Hepatocyte (in vitro differentiated cells): ENCODE data around the gene CNOT4. TPM values are rescaled to one million over a fixed set of nuclear protein-coding genes. Genes with fewer than 3 reads are reported as not detected.

Experiments
- DNase-seq: peaks from one replicate; pipeline ENCODE4 v3.0.0-alpha.2; 2016; ENCODE audit warnings: low spot score
- H2AFZ ChIP-seq: fragments of 200-600 bp; sonication (generic); 2 replicates; pipeline ENCODE4 v1.6.0; 2016; ENCODE audit warnings: antibody characterized with exemption, mild to moderate bottlenecking
- H3K27ac ChIP-seq: fragments of 200-600 bp; sonication (generic); 2 replicates; pipeline ENCODE4 v1.5.1; 2016; ENCODE audit warnings: mild to moderate bottlenecking
- H3K27me3 ChIP-seq: fragments of 200-600 bp; sonication (generic); 2 replicates; pipeline ENCODE4 v1.6.1; 2016
- H3K36me3 ChIP-seq: fragments of 200-600 bp; sonication (generic); replicated peaks from 2 replicates; pipeline ENCODE4 v1.5.1; 2016; ENCODE audit warnings: low read depth; ENCODE audit not compliant: insufficient read depth
- H3K4me1 ChIP-seq: fragments of 200-600 bp; sonication (generic); 2 replicates; pipeline ENCODE4 v1.5.1; 2016; ENCODE audit warnings: mild to moderate bottlenecking, moderate library complexity; ENCODE audit not compliant: insufficient read depth
- H3K4me2 ChIP-seq: fragments of 200-600 bp; sonication (generic); 2 replicates; pipeline ENCODE4 v1.6.0; 2016
- H3K4me3 ChIP-seq: fragments of 200-600 bp; sonication (generic); 2 replicates; pipeline ENCODE4 v1.5.1; 2016; ENCODE audit warnings: mild to moderate bottlenecking
- H3K79me2 ChIP-seq: fragments of 200-600 bp; sonication (generic); 2 replicates; pipeline ENCODE4 v1.6.0; 2017; ENCODE audit warnings: mild to moderate bottlenecking
- H3K9me2 ChIP-seq: fragments of 200-600 bp; sonication (generic); replicated peaks from 2 replicates; pipeline ENCODE4 v1.6.0; 2017; ENCODE audit warnings: mild to moderate bottlenecking; ENCODE audit not compliant: insufficient read depth
- H3K9me3 ChIP-seq: fragments of 200-600 bp; sonication (generic); 2 replicates; pipeline ENCODE4 v1.5.1; 2016; ENCODE audit warnings: low read depth, mild to moderate bottlenecking
- H4K20me1 ChIP-seq: fragments of 200-600 bp; sonication (generic); 2 replicates; pipeline ENCODE4 v1.6.0; 2016; ENCODE audit warnings: mild to moderate bottlenecking; ENCODE audit not compliant: insufficient read depth, poor library complexity, severe bottlenecking
- EZH2 ChIP-seq: fragments of 200-600 bp; sonication (generic); IDR thresholded peaks from 2 replicates; pipeline ENCODE4 v1.6.1; 2016; ENCODE audit warnings: antibody characterized with exemption, mild to moderate bottlenecking, borderline replicate concordance
- EZH2phosphoT487 ChIP-seq: fragments of 200-600 bp; sonication (generic); IDR thresholded peaks from one replicate; pipeline ENCODE4 v1.6.1; 2018; ENCODE audit warnings: antibody characterized with exemption, mild to moderate bottlenecking, low read depth, moderate library complexity; ENCODE audit not compliant: unreplicated experiment, severe bottlenecking
- WGBS: methylation state at CpG from one replicate; pipeline ENCODE4 v1.1.6; 2016; ENCODE audit warnings: low lambda C conversion rate; ENCODE audit errors: missing lambda C conversion rate; 5-methylcytosine and 5-hydroxymethylcytosine counted together
- polyA plus RNA-seq: library from polyadenylated mRNA; unstranded; fragments of >200 nt; fragmentation: Nextera tagmentation; extraction: Ambion mirVana; gene quantifications from 2 replicates; pipeline ENCODE4 v1.2.1, GENCODE V29; 2016
- total RNA-seq: library from RNA; depleted of rRNA; stranded (reverse); fragments of >200 nt; gene quantifications from 2 replicates; pipeline ENCODE4 v1.2.3, GENCODE V29; 2014
- TF ChIP-seq, protein P1 (sequence below): fragments of 200-600 bp; sonication (generic); IDR thresholded peaks from 2 replicates; pipeline ENCODE4 v1.5.1; 2016; ENCODE audit warnings: antibody characterized with exemption, mild to moderate bottlenecking; ENCODE audit not compliant: poor library complexity

The CNOT4 gene
- total and polyA plus RNA-seq, 2 experiments from 2014 or later: 11.8 to 12.9 TPM

DNA sequence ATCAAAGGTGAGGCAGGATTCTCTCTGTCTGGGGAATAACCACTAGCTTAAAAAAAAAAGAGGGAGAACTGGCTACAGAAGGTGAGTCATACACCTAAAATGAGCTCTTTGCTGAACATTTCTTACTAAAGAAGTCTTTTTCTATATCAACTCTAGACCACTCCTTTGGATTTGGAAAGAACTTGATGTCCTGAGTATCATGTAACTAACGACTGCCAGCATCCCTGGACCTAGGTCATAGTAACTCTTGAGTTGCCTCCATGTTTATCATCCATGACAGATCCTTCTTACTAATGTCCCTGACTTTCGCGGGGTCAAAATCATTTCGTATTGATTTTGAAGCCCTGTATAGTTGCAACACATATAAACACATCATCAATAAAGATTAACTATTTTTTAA lies 89.1 kb downstream of the CNOT4 start:
- Histone ChIP-seq H4K20me1 (peaks cover 13% of the 10 kb centered on the region), H3K4me1 (no peaks in the 10 kb centered on the region), H3K27ac (no peak overlapping the region), H3K9me2 (no peaks in the 10 kb centered on the region), H2AFZ (no peak overlapping the region), H3K4me3 (no peak overlapping the region), H3K36me3 (no peaks in the 10 kb centered on the region), H3K27me3 (no peaks in the 10 kb centered on the region), H3K9me3 (no peaks in the 10 kb centered on the region), H3K79me2 (peaks cover 30% of the 10 kb centered on the region), H3K4me2 (no peak overlapping the region)
- no peak for DNase-seq
- TF ChIP-seq, protein P1, sequence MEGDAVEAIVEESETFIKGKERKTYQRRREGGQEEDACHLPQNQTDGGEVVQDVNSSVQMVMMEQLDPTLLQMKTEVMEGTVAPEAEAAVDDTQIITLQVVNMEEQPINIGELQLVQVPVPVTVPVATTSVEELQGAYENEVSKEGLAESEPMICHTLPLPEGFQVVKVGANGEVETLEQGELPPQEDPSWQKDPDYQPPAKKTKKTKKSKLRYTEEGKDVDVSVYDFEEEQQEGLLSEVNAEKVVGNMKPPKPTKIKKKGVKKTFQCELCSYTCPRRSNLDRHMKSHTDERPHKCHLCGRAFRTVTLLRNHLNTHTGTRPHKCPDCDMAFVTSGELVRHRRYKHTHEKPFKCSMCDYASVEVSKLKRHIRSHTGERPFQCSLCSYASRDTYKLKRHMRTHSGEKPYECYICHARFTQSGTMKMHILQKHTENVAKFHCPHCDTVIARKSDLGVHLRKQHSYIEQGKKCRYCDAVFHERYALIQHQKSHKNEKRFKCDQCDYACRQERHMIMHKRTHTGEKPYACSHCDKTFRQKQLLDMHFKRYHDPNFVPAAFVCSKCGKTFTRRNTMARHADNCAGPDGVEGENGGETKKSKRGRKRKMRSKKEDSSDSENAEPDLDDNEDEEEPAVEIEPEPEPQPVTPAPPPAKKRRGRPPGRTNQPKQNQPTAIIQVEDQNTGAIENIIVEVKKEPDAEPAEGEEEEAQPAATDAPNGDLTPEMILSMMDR: no peak
- TF ChIP-seq EZH2phosphoT487 (no peak), EZH2 (no peak)
- 94% methylated on average over 4 of the region's 4 CpGs for WGBS

DNA sequence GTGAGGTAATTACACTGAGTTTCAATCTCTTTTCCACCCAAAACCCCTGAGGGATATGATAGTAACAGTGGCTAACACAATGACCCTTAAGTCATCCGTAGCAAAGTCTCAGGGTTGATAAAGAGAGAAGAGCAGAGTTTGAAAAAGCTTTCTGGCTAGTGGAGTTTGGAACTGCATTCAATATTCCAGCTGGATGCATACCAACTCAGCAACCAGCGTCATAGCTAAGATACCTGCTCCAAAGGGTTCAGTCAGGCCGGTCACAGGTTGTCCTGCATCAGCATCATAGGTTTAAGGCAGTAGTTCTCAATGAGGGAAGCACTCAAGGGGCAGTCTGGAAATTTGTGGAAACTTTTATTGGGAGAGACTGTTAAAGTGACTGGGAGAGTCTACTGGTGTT lies 93.5 kb downstream of the CNOT4 start:
- no peak overlapping the region for H3K4me2 ChIP-seq
- 99% methylated on average over 3 of the region's 3 CpGs for WGBS
- H3K4me1 ChIP-seq: no peaks in the 10 kb centered on the region
- H3K9me3 ChIP-seq: no peaks in the 10 kb centered on the region
- H3K4me3 ChIP-seq: no peak overlapping the region
- H3K27me3 ChIP-seq: no peaks in the 10 kb centered on the region
- no peak overlapping the region for H2AFZ ChIP-seq
- no peaks in the 10 kb centered on the region for H3K36me3 ChIP-seq
- H3K79me2 ChIP-seq: peaks cover 6% of the 10 kb centered on the region
- no peak for DNase-seq
- peaks cover 5% of the 10 kb centered on the region for H4K20me1 ChIP-seq
- no peaks in the 10 kb centered on the region for H3K9me2 ChIP-seq
- H3K27ac ChIP-seq: no peak overlapping the region
- TF ChIP-seq, protein P1: no peak
- TF ChIP-seq EZH2phosphoT487 (no peak), EZH2 (no peak)

DNA sequence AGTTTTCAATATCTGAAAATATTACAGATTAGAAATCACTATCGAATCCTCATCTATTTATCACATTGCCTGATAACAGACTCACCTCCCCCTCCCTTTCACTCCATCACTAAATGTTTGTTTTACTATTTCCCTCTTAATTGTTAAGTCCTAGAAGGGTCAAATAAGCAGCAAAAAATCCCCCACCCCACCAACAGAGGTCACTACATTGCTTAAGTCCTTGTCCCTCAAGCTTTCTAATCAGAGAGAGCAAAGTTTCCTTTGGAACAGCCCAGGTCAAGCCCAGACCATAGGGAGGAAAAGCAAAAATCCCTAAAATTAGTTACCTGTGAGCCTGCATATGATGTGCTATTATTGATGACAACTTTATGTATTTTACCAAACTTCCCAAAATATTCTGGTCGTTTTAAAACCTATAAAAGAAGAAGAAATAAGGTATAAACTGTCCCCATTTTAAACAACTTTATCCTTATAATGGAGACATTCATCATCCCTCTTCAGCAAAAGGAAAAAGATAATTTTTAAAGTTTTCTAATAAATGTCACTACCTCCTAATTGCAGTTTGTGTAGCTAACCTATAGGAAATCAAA lies 95.0 kb downstream of the CNOT4 start:
- DNase-seq: peak; percentile 60
- H3K4me1 ChIP-seq: no peaks in the 10 kb centered on the region
- WGBS: 63% methylated on average over 2 of the region's 2 CpGs
- H3K4me2 ChIP-seq: no peak overlapping the region
- no peaks in the 10 kb centered on the region for H3K9me2 ChIP-seq
- H3K27me3 ChIP-seq: no peaks in the 10 kb centered on the region
- no peaks in the 10 kb centered on the region for H3K79me2 ChIP-seq
- H2AFZ ChIP-seq: no peak overlapping the region
- H4K20me1 ChIP-seq: peaks cover 5% of the 10 kb centered on the region
- no peak overlapping the region for H3K27ac ChIP-seq
- H3K9me3 ChIP-seq: no peaks in the 10 kb centered on the region
- H3K36me3 ChIP-seq: no peaks in the 10 kb centered on the region
- TF ChIP-seq, protein P1: peak; percentile 47
- TF ChIP-seq EZH2: no peak
- H3K4me3 ChIP-seq: no peak overlapping the region
